Tibial nerve (tissue), 3 donors: Measurements from ENCODE around the gene CBX5.

Experiments
- POLR2A ChIP-seq, 2 donors: fragments of 450-650 bp; IDR thresholded peaks; one replicate each; pipeline ENCODE4 v1.6.1; 2017; ENCODE audit warnings: antibody characterized with exemption in 2 of 2, mild to moderate bottlenecking in 2 of 2, moderate library complexity in 2 of 2
- TF ChIP-seq, protein P1 (sequence below), 5 experiments: fragments of 200-600 bp in 3 of 5; fragments of 450-650 bp in 2 of 5; sonication (generic) in 3 of 5; IDR thresholded peaks; one replicate each; pipeline ENCODE4 v1.5.1; 2016 to 2019; ENCODE audit warnings: antibody characterized with exemption in 5 of 5, mild to moderate bottlenecking in 3 of 5, moderate library complexity in 2 of 5

DNA sequence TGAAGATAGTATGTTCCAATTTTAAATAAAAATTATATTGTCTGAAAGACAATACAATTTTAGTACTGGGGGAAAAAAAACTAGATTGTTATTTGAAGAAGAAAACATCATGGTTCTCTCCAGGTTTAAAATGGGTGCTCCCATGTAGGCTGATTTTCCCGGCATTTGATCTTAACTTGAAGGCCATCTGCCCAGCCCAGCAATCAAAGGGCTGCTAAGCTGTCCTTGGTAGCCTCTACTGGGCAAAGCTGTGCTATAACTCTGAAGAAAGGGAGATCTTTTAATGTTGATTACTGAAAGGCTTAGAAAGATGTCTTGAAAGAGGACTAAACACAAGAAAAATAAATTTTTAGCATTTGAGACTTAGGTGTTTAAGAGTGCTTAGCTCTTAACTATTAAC, 41.4 kb downstream of the CBX5 start:
- TF ChIP-seq, protein P1, sequence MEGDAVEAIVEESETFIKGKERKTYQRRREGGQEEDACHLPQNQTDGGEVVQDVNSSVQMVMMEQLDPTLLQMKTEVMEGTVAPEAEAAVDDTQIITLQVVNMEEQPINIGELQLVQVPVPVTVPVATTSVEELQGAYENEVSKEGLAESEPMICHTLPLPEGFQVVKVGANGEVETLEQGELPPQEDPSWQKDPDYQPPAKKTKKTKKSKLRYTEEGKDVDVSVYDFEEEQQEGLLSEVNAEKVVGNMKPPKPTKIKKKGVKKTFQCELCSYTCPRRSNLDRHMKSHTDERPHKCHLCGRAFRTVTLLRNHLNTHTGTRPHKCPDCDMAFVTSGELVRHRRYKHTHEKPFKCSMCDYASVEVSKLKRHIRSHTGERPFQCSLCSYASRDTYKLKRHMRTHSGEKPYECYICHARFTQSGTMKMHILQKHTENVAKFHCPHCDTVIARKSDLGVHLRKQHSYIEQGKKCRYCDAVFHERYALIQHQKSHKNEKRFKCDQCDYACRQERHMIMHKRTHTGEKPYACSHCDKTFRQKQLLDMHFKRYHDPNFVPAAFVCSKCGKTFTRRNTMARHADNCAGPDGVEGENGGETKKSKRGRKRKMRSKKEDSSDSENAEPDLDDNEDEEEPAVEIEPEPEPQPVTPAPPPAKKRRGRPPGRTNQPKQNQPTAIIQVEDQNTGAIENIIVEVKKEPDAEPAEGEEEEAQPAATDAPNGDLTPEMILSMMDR (IDR thresholded peaks at IDR 0.05) = no peak
- TF ChIP-seq POLR2A (IDR thresholded peaks at IDR 0.05) = no peak
